KMS-11 (cell line): ENCODE results near the gene MRPL53.
"Not testable (repeated sequence)": the region's sequence is repeated elsewhere in the genome, so short reads cannot be mapped to it uniquely, and the experiment has no call there.

Experiments used
- H2AFZ ChIP-seq: fragments of 200-600 bp; sonication (generic); 2 replicates; pipeline ENCODE4 v1.6.1; 2016; ENCODE audit warnings: antibody characterized with exemption, mixed run types, low read depth
- H3K27ac ChIP-seq: fragments of 200-600 bp; sonication (generic); 2 replicates; pipeline ENCODE4 v1.6.1; 2016; ENCODE audit warnings: mild to moderate bottlenecking, mixed run types
- H3K27me3 ChIP-seq: fragments of 200-600 bp; sonication (generic); 2 replicates; pipeline ENCODE4 v1.6.1; 2017; ENCODE audit warnings: mild to moderate bottlenecking, low read depth, mixed run types, moderate library complexity; ENCODE audit not compliant: insufficient read depth
- H3K36me3 ChIP-seq: fragments of 200-600 bp; sonication (generic); 2 replicates; pipeline ENCODE4 v1.6.1; 2017; ENCODE audit warnings: mild to moderate bottlenecking, mixed run types; ENCODE audit not compliant: insufficient read depth
- H3K4me1 ChIP-seq: fragments of 200-600 bp; sonication (generic); 2 replicates; pipeline ENCODE4 v1.6.1; 2016; ENCODE audit warnings: mild to moderate bottlenecking, low read depth, mixed run types; ENCODE audit not compliant: poor library complexity, severe bottlenecking
- H3K4me2 ChIP-seq: fragments of 200-600 bp; sonication (generic); 2 replicates; pipeline ENCODE4 v1.7.0; 2016; ENCODE audit warnings: mild to moderate bottlenecking, mixed run types
- H3K4me3 ChIP-seq: fragments of 200-600 bp; sonication (generic); IDR thresholded peaks from 2 replicates; pipeline ENCODE4 v1.6.1; 2017; ENCODE audit warnings: low read depth, low read length, mixed read lengths; ENCODE audit not compliant: insufficient read depth
- H3K79me2 ChIP-seq: fragments of 200-600 bp; sonication (generic); 2 replicates; pipeline ENCODE4 v1.6.1; 2016; ENCODE audit warnings: low read depth, mixed run types; ENCODE audit not compliant: insufficient read depth
- H3K9ac ChIP-seq: fragments of 200-600 bp; sonication (generic); 2 replicates; pipeline ENCODE4 v1.6.1; 2016; ENCODE audit warnings: mild to moderate bottlenecking, mixed run types
- H4K20me1 ChIP-seq: fragments of 200-600 bp; sonication (generic); 2 replicates; pipeline ENCODE4 v1.6.1; 2016; ENCODE audit warnings: mild to moderate bottlenecking, mixed run types; ENCODE audit not compliant: insufficient read depth
- CTCF ChIP-seq: fragments of 200-600 bp; sonication (generic); conservative IDR thresholded peaks from 2 replicates; pipeline ENCODE4 v1.6.1; 2017; ENCODE audit warnings: low read depth, mild to moderate bottlenecking, antibody characterized with exemption, low read length, moderate library complexity, mixed read lengths

MRPL53 gene

DNA sequence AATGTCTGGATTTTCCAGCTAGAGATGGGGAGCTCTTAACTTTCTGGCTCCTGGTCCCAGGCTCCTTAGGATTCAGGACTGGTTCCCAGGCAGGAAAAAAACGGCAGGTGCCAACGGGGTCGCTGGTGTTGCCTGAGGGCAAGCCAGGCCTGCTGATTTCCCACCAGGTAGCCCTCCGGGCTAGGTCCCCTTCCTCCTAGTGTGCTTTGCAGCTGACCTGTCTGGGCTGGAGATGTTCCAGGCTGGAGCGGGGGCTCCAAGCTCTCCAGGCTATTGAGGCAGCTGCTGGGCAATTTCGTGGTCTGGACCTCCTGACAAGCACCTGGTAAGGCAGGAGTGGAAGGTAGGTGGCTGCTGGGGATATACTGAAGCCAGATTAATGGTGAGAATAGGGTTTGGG is 2.0 kb upstream of the MRPL53 start:
- Histone ChIP-seq H2AFZ (no peak overlapping the region), H3K9ac (no peak overlapping the region), H3K27ac (no peak overlapping the region), H3K27me3 (no peaks in the 10 kb centered on the region), H4K20me1 (no peaks in the 10 kb centered on the region), H3K4me2 (no peak overlapping the region), H3K4me1 (peaks cover 28% of the 10 kb centered on the region), H3K4me3 (no peak overlapping the region), H3K79me2 (peaks cover 7% of the 10 kb centered on the region; the same call in 1 of the 2 replicates), H3K36me3 (no peaks in the 10 kb centered on the region)
- TF ChIP-seq CTCF, result no peak

GRCh38 chr2:74472945-74473258 is 422 bp upstream of the MRPL53 start:
- Histone ChIP-seq H3K36me3 (no peaks in the 10 kb centered on the region), H3K79me2 (peaks cover 7% of the 10 kb centered on the region; the same call in 1 of the 2 replicates), H3K4me1 (peaks cover 26% of the 10 kb centered on the region), H3K9ac (peak overlapping the region; percentile 61; the same call in 1 of the 2 replicates), H4K20me1 (no peaks in the 10 kb centered on the region), H3K27ac (peak overlapping the region; percentile 78), H2AFZ (peak overlapping the region; percentile 60), H3K27me3 (no peaks in the 10 kb centered on the region), H3K4me2 (peak overlapping the region; percentile 72), H3K4me3 (no peak overlapping the region)
- no peak for TF ChIP-seq CTCF

GRCh38 chr2:74471332-74472065 is 981 bp downstream of the MRPL53 start:
- peak overlapping the region; percentile 61 for H3K9ac ChIP-seq
- peaks cover 7% of the 10 kb centered on the region; the same call in 1 of the 2 replicates for H3K79me2 ChIP-seq
- no peaks in the 10 kb centered on the region for H3K27me3 ChIP-seq
- no peaks in the 10 kb centered on the region for H3K36me3 ChIP-seq
- no peaks in the 10 kb centered on the region for H4K20me1 ChIP-seq
- peak overlapping the region; percentile 78 for H3K27ac ChIP-seq
- peak overlapping the region; percentile 60 for H2AFZ ChIP-seq
- no peak for TF ChIP-seq CTCF
- peaks cover 26% of the 10 kb centered on the region for H3K4me1 ChIP-seq
- H3K4me2 ChIP-seq, result peak overlapping the region; percentile 72
- peak overlapping the region; percentile 87 for H3K4me3 ChIP-seq

- not testable (repeated sequence) for H3K9ac ChIP-seq, H3K27ac ChIP-seq
- H3K4me2 ChIP-seq, result peak overlapping the region; percentile 72; the same call in 1 of the 2 replicates
Observed at GRCh38 chr2:74470742-74471141, 1.7 kb downstream of the MRPL53 start.

DNA sequence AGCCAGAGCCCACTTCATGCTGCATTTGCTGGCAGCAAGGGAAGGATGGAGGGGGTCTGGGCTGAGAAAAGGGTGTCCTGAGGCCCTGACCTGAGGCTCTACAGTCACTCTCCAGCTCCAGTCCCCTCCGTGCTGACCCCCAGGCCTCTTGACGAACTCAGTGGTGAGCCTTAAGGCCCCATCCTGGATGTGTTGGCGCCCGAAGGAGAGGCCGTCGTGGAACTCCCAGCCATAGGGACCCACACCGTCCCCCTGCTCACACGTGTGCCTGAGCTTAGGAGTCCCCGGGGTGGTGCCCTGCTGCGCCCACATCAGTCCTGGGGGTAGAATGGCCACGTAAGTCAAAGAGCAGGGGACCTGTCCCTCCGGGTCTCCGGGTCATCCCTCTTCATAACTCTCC is 8.1 kb downstream of the MRPL53 start:
- H4K20me1 ChIP-seq, result no peaks in the 10 kb centered on the region

More at GRCh38 chr2:74470742-74471141, 1.7 kb downstream of the MRPL53 start:
- H4K20me1 ChIP-seq, H3K79me2 ChIP-seq, H3K27me3 ChIP-seq, H2AFZ ChIP-seq, H3K4me3 ChIP-seq, H3K36me3 ChIP-seq: not testable (repeated sequence)
- H3K4me1 ChIP-seq, result peaks cover 31% of the 10 kb centered on the region

More for the DNA sequence above, 8.1 kb downstream of the MRPL53 start:
- H3K27me3 ChIP-seq, result no peaks in the 10 kb centered on the region
- no peak overlapping the region for H3K4me3 ChIP-seq
- H3K27ac ChIP-seq, result no peak overlapping the region
- H3K79me2 ChIP-seq, result peaks cover 19% of the 10 kb centered on the region
- no peak for TF ChIP-seq CTCF
- peak overlapping the region; percentile 95 for H2AFZ ChIP-seq
- peak overlapping the region; percentile 80 for H3K9ac ChIP-seq
- H3K4me2 ChIP-seq, result peak overlapping the region; percentile 92
- peaks cover 15% of the 10 kb centered on the region for H3K4me1 ChIP-seq
- H3K36me3 ChIP-seq, result no peaks in the 10 kb centered on the region
